ENCODE results near the gene NENF.

DNA sequence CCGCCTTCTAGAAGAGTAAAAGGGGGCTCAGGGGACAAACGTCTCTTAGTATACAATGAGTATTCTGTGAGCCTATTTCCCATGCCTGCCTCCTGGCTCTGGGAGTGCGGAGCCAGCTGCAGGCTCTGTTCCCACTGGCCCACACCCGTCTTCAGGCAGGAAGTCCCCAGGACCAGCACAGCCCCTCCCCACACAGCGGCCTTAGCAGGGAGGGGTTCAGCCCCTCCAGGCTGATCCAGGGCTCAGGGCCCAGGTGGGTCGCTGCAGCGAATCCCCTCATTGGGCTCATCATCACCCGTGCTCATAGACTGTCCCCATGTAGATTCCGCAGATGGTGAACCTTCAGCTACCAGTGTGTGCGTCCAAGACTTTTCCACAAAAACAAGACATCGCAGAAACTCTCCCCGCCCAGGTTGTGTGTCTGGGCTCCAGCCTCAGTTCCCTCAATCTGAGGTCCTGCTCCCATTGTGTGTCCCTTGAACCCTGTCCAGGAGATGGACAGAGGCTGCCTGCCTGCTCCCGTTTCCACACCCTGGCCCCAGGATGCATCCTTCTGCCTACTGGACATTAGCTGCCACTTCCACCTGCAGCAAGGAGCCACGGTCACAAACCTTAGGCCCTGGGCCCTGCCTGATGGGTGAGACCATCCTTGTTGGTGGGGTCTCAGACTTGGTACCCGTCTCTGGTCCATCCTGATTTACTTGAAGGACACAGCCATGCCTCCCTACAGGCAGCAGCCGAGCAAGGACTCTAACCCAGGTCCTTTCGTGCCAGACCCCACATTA is 39.4 kb downstream of the NENF start:
- TF ChIP-seq CREB1 (IDR thresholded peaks at IDR 0.05; ENCODE audit: low read depth) (no peak), NFIC (IDR thresholded peaks at IDR 0.05) (no peak), USF1 (IDR thresholded peaks at IDR 0.05) (no peak), EP300 (IDR thresholded peaks at IDR 0.05; ENCODE audit: borderline replicate concordance) (no peak), EGR1 (IDR thresholded peaks at IDR 0.05) (no peak), TAF1 (IDR thresholded peaks at IDR 0.05; ENCODE audit: low read depth) (no peak), RAD21 (IDR thresholded peaks at IDR 0.05; ENCODE audit: low read depth) (no peak)
